Uterus (tissue), 2 donors: ENCODE data around the gene PLCB3.

Source experiments
- POLR2A ChIP-seq, 2 donors: fragments of 450-650 bp; IDR thresholded peaks; one replicate each; pipeline ENCODE4 v1.6.1; 2016; ENCODE audit warnings: antibody characterized with exemption in 2 of 2, mild to moderate bottlenecking in 1 of 2, moderate library complexity in 1 of 2
- TF ChIP-seq, protein P1 (sequence below), 4 experiments: fragments of 200-600 bp in 2 of 4; fragments of 450-650 bp in 2 of 4; sonication (generic) in 2 of 4; IDR thresholded peaks; one replicate each; pipeline ENCODE4 v1.5.1; 2016 to 2019; ENCODE audit warnings: antibody characterized with exemption in 4 of 4, mild to moderate bottlenecking in 2 of 4, moderate library complexity in 1 of 4

DNA sequence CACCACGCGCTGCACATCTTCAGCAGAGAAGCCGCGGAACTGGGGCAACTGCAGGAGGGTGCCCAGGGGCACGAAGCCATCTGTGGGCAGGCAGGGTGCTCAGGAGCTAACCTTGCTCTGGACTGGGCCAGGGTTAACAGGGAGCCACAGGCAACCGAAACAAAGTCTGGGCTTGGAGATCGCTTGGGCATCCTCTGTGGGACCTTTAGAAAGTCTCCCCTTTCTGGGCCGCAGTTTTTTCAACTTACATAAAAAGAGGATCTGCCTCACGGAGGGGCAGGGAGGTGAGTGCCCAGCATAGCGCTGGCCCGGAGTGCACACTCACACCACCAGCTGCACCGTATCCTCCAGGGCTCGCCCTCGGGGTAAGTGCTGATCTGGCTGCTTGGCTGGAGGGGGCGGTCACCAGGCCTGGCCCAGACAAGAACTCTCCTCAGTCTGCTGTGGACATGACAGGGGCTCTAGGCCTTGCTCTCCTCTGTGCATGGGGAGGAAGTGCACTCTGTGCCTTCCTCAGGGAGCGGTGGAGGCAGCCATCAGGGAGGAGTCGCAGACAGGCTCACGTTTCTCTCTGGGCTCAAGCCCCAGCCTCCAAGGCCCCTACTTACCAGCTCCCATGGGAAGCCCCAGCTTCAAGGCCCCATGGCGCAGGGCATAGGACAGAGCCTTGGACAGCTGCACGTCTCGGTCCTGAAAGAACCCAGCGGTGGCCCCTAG lies 26.3 kb upstream of the PLCB3 start:
- TF ChIP-seq, protein P1, sequence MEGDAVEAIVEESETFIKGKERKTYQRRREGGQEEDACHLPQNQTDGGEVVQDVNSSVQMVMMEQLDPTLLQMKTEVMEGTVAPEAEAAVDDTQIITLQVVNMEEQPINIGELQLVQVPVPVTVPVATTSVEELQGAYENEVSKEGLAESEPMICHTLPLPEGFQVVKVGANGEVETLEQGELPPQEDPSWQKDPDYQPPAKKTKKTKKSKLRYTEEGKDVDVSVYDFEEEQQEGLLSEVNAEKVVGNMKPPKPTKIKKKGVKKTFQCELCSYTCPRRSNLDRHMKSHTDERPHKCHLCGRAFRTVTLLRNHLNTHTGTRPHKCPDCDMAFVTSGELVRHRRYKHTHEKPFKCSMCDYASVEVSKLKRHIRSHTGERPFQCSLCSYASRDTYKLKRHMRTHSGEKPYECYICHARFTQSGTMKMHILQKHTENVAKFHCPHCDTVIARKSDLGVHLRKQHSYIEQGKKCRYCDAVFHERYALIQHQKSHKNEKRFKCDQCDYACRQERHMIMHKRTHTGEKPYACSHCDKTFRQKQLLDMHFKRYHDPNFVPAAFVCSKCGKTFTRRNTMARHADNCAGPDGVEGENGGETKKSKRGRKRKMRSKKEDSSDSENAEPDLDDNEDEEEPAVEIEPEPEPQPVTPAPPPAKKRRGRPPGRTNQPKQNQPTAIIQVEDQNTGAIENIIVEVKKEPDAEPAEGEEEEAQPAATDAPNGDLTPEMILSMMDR (IDR thresholded peaks at IDR 0.05), result no peak
- TF ChIP-seq POLR2A (IDR thresholded peaks at IDR 0.05), result no peak
